ENCODE data around the gene HOXA5. TPM values are rescaled to one million over a fixed set of nuclear protein-coding genes. Genes with fewer than 3 reads are reported as not detected.

Gene HOXA5
- total RNA-seq, 6 experiments from 2014 or later, result 0.18 to 1.5 (median 0.65) TPM

DNA sequence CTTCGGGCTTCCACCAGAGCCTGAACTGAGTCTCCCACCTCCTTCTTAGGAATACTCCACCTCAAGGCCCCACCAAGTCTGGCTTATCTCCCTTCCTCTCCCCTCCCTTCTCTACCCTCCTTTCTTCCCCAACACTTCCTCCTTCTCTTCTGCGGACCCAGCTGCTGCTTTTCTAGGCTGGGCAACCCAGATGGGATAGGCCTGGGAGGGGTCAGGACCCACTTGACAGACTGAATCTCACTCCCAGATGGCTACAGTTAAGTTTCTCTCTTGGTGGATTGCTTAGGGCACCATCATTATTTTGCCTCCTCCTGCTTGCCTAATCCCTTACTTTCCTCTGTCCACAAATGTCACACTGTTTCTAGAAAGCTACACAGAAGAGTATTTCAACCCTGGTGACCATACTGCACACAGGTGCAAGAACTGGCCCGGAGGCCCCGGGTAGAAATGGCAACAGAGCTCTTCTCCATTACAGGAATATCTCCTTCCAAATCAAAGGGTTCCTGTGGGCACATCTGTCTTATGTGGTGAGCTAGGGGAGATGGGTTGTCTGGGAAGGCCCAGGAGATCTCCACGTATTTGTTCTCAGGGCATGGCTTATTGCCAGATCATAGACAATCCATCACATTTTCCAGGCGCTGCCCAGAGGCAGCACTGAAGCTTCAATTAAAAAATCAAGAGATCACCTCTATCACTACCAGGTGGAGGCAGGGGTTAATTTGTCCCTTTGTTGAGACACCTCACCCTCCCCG is 46.7 kb upstream of the HOXA5 start:
- DNase-seq (no peak), ATAC-seq (no peak)
- Histone ChIP-seq H3K4me1 (peaks cover 0 to 24% (median 5%) of the 10 kb centered on the region in 4 donors), H3K4me3 (no peak overlapping the region), H3K27me3 (peaks cover 31 to 87% of the 10 kb centered on the region in 2 donors), H3K9me3 (no peaks in the 10 kb centered on the region), H3K27ac (no peak overlapping the region), H3K36me3 (no peaks in the 10 kb centered on the region)
- TF ChIP-seq POLR2A (IDR thresholded peaks at IDR 0.05), result no peak
- TF ChIP-seq, protein P1, sequence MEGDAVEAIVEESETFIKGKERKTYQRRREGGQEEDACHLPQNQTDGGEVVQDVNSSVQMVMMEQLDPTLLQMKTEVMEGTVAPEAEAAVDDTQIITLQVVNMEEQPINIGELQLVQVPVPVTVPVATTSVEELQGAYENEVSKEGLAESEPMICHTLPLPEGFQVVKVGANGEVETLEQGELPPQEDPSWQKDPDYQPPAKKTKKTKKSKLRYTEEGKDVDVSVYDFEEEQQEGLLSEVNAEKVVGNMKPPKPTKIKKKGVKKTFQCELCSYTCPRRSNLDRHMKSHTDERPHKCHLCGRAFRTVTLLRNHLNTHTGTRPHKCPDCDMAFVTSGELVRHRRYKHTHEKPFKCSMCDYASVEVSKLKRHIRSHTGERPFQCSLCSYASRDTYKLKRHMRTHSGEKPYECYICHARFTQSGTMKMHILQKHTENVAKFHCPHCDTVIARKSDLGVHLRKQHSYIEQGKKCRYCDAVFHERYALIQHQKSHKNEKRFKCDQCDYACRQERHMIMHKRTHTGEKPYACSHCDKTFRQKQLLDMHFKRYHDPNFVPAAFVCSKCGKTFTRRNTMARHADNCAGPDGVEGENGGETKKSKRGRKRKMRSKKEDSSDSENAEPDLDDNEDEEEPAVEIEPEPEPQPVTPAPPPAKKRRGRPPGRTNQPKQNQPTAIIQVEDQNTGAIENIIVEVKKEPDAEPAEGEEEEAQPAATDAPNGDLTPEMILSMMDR (IDR thresholded peaks at IDR 0.05), result no peak
- 23% methylated on average over 6 of the region's 7 CpGs for WGBS (ENCODE audit: insufficient coverage, low coverage, low lambda C conversion rate, missing lambda C conversion rate)
- intact Hi-C loops (cut with DNase I), result no loop called here

DNA sequence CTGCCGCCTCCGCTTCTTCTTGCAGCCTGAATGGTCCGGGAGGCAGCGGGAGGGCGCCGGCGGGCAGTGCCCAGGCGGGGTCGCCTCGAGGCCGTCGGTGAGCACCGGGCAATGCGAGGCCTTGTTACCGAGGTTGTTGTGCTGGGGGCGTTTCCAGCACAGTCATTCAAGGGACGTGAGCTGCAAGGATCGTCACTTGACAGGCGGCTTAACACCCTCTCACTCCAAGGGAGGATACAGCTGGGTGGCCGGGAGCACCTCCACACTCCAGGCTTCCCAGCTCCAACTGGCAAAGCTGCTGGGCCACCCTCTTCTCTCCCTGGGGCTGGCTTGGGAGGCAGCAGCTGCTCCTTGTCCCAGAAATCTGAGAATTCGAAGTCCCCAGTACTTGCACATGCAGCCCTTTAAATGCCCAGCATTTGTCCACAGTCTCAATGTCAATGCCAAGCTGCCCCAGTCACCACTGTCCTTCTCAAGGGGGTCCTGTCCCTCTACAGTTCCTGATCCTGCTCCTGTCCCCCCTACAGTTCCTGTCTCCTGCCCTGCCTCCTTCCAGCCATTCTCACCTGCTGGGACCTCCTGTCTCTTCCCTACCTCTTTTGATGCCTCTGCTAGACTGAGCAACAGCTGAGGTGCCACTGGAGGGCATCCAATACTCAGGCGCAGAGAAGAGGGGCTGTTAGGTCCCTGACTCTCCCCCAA is 46.0 kb upstream of the HOXA5 start:
- Histone ChIP-seq H3K36me3 (no peaks in the 10 kb centered on the region), H3K4me1 (peaks cover 0 to 29% (median 5%) of the 10 kb centered on the region in 4 donors), H3K9me3 (no peaks in the 10 kb centered on the region), H3K27ac (no peak overlapping the region), H3K27me3 (peaks cover 27 to 87% of the 10 kb centered on the region in 2 donors), H3K4me3 (no peak overlapping the region)
- WGBS (ENCODE audit: insufficient coverage, low coverage, low lambda C conversion rate, missing lambda C conversion rate), result 0% methylated on average over 2 of the region's 22 CpGs
- DNase-seq (peak in 1 of 3 donors; percentile 37), ATAC-seq (peak in 2 of 4 donors; percentile 3 to 8)
- intact Hi-C loops (cut with DNase I), result no loop called here
- TF ChIP-seq, protein P1 (IDR thresholded peaks at IDR 0.05), result no peak
- no peak for TF ChIP-seq POLR2A (IDR thresholded peaks at IDR 0.05)

DNA sequence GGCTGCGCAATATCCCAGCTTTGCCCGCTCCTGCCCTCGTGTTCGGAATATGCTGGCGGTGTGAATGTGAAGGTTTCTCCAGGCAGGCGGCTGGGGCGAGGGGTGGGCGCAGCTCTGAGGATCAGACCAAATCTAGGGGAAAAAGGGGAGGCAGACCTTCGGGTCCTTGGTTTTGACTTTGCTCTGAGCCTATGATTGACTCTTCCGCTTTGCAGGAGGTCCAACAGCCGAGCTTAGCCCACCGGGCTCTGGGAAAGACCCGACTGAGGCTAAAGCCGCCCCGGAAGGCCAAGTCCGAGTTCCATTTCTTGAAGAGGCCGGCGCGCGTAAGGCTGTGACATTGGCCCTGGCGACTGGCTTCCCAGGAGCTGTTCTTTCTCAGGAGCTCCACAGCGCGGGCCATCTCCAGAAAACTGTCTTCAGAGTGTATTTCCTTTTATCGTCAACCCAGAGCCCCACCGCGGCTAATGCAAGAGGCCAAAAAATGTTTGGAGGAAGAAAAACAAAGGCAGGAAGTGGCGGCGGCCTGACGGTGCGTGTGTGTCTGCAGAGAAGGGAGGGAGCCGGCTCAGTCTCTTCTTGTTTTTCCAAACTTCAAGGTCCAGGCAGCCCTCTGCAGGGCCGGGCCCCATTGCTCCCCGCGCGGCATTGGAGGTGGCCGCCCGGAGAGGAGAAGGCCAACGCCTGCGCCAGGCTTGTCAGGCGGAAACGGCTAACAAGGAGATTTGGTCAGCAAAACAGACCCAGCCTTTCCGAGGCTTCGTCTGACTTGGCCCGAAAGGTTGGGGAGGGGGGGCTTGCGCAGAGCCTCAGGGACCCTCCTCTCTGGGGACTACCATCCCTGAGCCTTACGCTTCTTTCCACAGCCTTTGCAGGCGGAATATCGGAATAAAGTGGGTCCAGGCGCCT is 45.2 kb upstream of the HOXA5 start:
- H3K4me1 ChIP-seq, result peaks cover 0 to 32% (median 5%) of the 10 kb centered on the region in 4 donors
- WGBS (ENCODE audit: insufficient coverage, low coverage, low lambda C conversion rate, missing lambda C conversion rate), result 4% methylated on average over 25 of the region's 49 CpGs
- no peak overlapping the region for H3K27ac ChIP-seq
- peak in 2 of 3 donors; percentile 37 to 52 for DNase-seq
- no peak overlapping the region for H3K4me3 ChIP-seq
- no peaks in the 10 kb centered on the region for H3K9me3 ChIP-seq
- H3K36me3 ChIP-seq, result no peaks in the 10 kb centered on the region
- TF ChIP-seq, protein P1 (IDR thresholded peaks at IDR 0.05), result no peak
- no peak for TF ChIP-seq POLR2A (IDR thresholded peaks at IDR 0.05)
- H3K27me3 ChIP-seq, result peaks cover 19 to 87% of the 10 kb centered on the region in 2 donors
- intact Hi-C loops (cut with DNase I), result no loop called here
- ATAC-seq, result peak in 3 of 4 donors; percentile 12 to 19 (median 15)
